GM12878 (cell line): ENCODE measurements around the gene SLC32A1. TPM values are rescaled to one million over a fixed set of nuclear protein-coding genes. Genes with fewer than 3 reads are reported as not detected.

Source experiments
- ATAC-seq: fragments of 200-7000 bp; cut with Tn5 transposase; 3 replicates; pipeline ENCODE4 v1.9.1; 2020; ENCODE audit warnings: mild to moderate bottlenecking, moderate library complexity
- BruUV-seq: library from RNA; stranded (reverse); fragments of 400-500 nt; replicated peaks from 2 replicates; lab custom pipeline; 2021; lab: Mats Ljungman, UMichigan
- CTCF ChIA-PET: fragments of 300-600 bp; sonication (Branson Sonifier 250); formaldehyde crosslinking; extraction: SDS; loops from one replicate; lab custom pipeline; 2021; ENCODE audit warnings: inconsistent platforms; lab: Yijun Ruan, JAX
- POLR2A ChIA-PET: fragments of 350-600 bp; formaldehyde crosslinking; extraction: SDS; loops from one replicate; lab custom pipeline; 2021; ENCODE audit warnings: inconsistent platforms; lab: Charles Lee
- RAD21 ChIA-PET: fragments of 300-600 bp; sonication (Branson Sonifier 250); formaldehyde crosslinking; loops from one replicate; lab custom pipeline; 2023; ENCODE audit warnings: antibody characterized with exemption; ENCODE audit not compliant: unreplicated experiment; lab: Charles Lee
- SMC1A ChIA-PET: fragments of 300-600 bp; sonication (Branson Sonifier 250); formaldehyde crosslinking; loops from one replicate; lab custom pipeline; 2023; ENCODE audit not compliant: unreplicated experiment, uncharacterized antibody; lab: Charles Lee
- DNase-seq: peaks from one replicate; pipeline ENCODE4 v3.0.0-alpha.2; 2011; ENCODE audit warnings: low read depth, low spot score
- FAIRE-seq: peaks from 3 replicates; lab custom pipeline; 2011; peaks lifted over from hg19 to GRCh38; lab: Jason Lieb, UNC
- H2AFZ ChIP-seq: 2 replicates; pipeline ENCODE4 v1.6.0; 2011; ENCODE audit warnings: low read depth, low read length, control low read depth; ENCODE audit not compliant: control insufficient read depth
- H3K27ac ChIP-seq: 2 replicates; pipeline ENCODE4 v1.5.1; 2011; ENCODE audit warnings: control low read depth; ENCODE audit not compliant: control insufficient read depth, insufficient read depth
- H3K27me3 ChIP-seq, 2 experiments: replicated peaks in 1 of 2; 2 replicates each; pipeline versions ENCODE4 v1.6.0 to v1.6.1; 2011; ENCODE audit warnings: low read length in 1 of 2; ENCODE audit not compliant: control insufficient read depth in 2 of 2, insufficient read depth in 2 of 2
- H3K36me3 ChIP-seq, 2 experiments: 2 replicates each; pipeline ENCODE4 v1.5.1; 2011; ENCODE audit warnings: low read length in 1 of 2; ENCODE audit not compliant: control insufficient read depth in 2 of 2, insufficient read depth in 2 of 2
- H3K4me1 ChIP-seq: 2 replicates; pipeline ENCODE4 v1.6.1; 2011; ENCODE audit warnings: mild to moderate bottlenecking, low read length, moderate library complexity, mixed read lengths; ENCODE audit not compliant: control insufficient read depth, insufficient read depth
- H3K4me2 ChIP-seq: 2 replicates; pipeline ENCODE4 v1.6.0; 2011; ENCODE audit warnings: control low read depth; ENCODE audit not compliant: control insufficient read depth, insufficient read depth
- H3K4me3 ChIP-seq: fragments of 200-600 bp; sonication (generic); 2 replicates; pipeline ENCODE4 v1.5.1; 2016
- H3K79me2 ChIP-seq: 2 replicates; pipeline ENCODE4 v1.6.0; 2011; ENCODE audit warnings: low read length; ENCODE audit not compliant: control insufficient read depth, insufficient read depth
- H3K9ac ChIP-seq: 2 replicates; pipeline ENCODE4 v1.8.0; 2011; ENCODE audit warnings: low read length, control low read depth, mixed read lengths; ENCODE audit not compliant: control insufficient read depth, insufficient read depth
- H3K9me3 ChIP-seq: replicated peaks from 3 replicates; pipeline ENCODE4 v1.5.1; 2011; ENCODE audit warnings: mild to moderate bottlenecking, low read length; ENCODE audit not compliant: control insufficient read depth, insufficient read depth
- H4K20me1 ChIP-seq: 2 replicates; pipeline ENCODE4 v1.6.0; 2011; ENCODE audit not compliant: control insufficient read depth, insufficient read depth
- LARP7 ChIP-seq: fragments of 450-650 bp; IDR thresholded peaks from 2 replicates; pipeline ENCODE4 v1.6.1; 2017; ENCODE audit warnings: mild to moderate bottlenecking
- MEF2A ChIP-seq: IDR thresholded peaks from 2 replicates; pipeline ENCODE4 v1.6.1; 2011; ENCODE audit warnings: low read depth, mild to moderate bottlenecking, low read length, moderate library complexity; ENCODE audit not compliant: insufficient read depth
- NBN ChIP-seq: fragments of 450-650 bp; IDR thresholded peaks from 2 replicates; pipeline ENCODE4 v1.6.1; 2016
- NFXL1 ChIP-seq: fragments of 450-650 bp; IDR thresholded peaks from 2 replicates; pipeline ENCODE4 v1.6.1; 2017; ENCODE audit warnings: antibody characterized with exemption, mild to moderate bottlenecking, borderline replicate concordance
- NRF1 ChIP-seq: conservative IDR thresholded peaks from 2 replicates; pipeline ENCODE4 v1.6.1; 2011; ENCODE audit warnings: mild to moderate bottlenecking, low read depth, low read length, improper control_type of control experiment
- PAX5 ChIP-seq: IDR thresholded peaks from 2 replicates; pipeline ENCODE4 v1.6.1; 2011; ENCODE audit warnings: low read depth, low read length, borderline replicate concordance
- RUNX3 ChIP-seq: IDR thresholded peaks from 2 replicates; pipeline ENCODE4 v1.6.1; 2012; ENCODE audit warnings: low read length, inconsistent platforms
- SRF ChIP-seq, 2 experiments: IDR thresholded peaks; 2 replicates each; pipeline ENCODE4 v1.6.1; 2011; ENCODE audit warnings: low read depth in 2 of 2, low read length in 2 of 2, mild to moderate bottlenecking in 1 of 2, moderate library complexity in 1 of 2
- TAF1 ChIP-seq: IDR thresholded peaks from 2 replicates; pipeline ENCODE4 v1.6.1; 2011; ENCODE audit warnings: mild to moderate bottlenecking, low read depth, low read length, borderline replicate concordance
- TARDBP ChIP-seq: IDR thresholded peaks from 2 replicates; pipeline ENCODE4 v1.6.1; 2016; ENCODE audit warnings: borderline replicate concordance
- TBL1XR1 ChIP-seq: IDR thresholded peaks from 2 replicates; pipeline ENCODE4 v1.6.1; 2012; ENCODE audit warnings: low read depth, low read length, improper control_type of control experiment
- WGBS: methylation state at CpG from one replicate; pipeline ENCODE4 v1.1.6; 2016; ENCODE audit warnings: low lambda C conversion rate; ENCODE audit not compliant: insufficient replicate concordance, insufficient coverage; ENCODE audit errors: missing lambda C conversion rate; 5-methylcytosine and 5-hydroxymethylcytosine counted together
- in situ Hi-C: fragments of 300-500 bp; cut with MboI; formaldehyde crosslinking; loops from 9 replicates; pipeline ENCODE4 v1.14.3; 2018; ENCODE audit warnings: mixed read lengths
- intact Hi-C: fragments of 100-400 bp; cut with micrococcal nuclease; formaldehyde crosslinking; loops from one replicate; pipeline ENCODE4 v1.14.2; 2022; ENCODE audit not compliant: unreplicated experiment
- polyA plus RNA-seq, 11 experiments: library from polyadenylated mRNA; depleted of rRNA in 4 of 11; unstranded in 6 of 11; stranded (reverse) in 5 of 11; fragments of >200 nt; fragmentation: Nextera tagmentation in 4 of 11; fragmentation: Illumina TruSeq in 1 of 11; extraction: Ambion mirVana in 4 of 11; extraction: Trizol in 1 of 11; gene quantifications; 1 replicate in 1 of 11; 2 replicates in 10 of 11; pipeline versions ENCODE4 v1.2.1 to v1.2.3, GENCODE V29; 2011 to 2016; ENCODE audit warnings: inconsistent platforms in 2 of 11, missing spikeins in 2 of 11, low read depth in 1 of 11
- total RNA-seq, 4 experiments: library from RNA; depleted of rRNA in 3 of 4; stranded (reverse); fragments of >200 nt in 3 of 4; fragmentation: Illumina TruSeq in 1 of 4; extraction: Trizol in 1 of 4; gene quantifications; 2 replicates each; pipeline versions ENCODE4 v1.2.1 to v1.2.3, GENCODE V29; 2013 to 2021
- TF ChIP-seq, protein P1 (sequence below): IDR thresholded peaks from 2 replicates; pipeline ENCODE4 v1.6.1; 2011; ENCODE audit warnings: low read depth, low read length, improper control_type of control experiment, borderline replicate concordance
- TF ChIP-seq, protein P2 (sequence below): IDR thresholded peaks from 2 replicates; pipeline ENCODE4 v1.6.1; 2012; ENCODE audit warnings: low read depth, low read length, improper control_type of control experiment
- TF ChIP-seq, protein P3 (sequence below): IDR thresholded peaks from 2 replicates; pipeline ENCODE4 v1.6.1; 2011; ENCODE audit warnings: low read depth, mild to moderate bottlenecking, low read length, moderate library complexity, borderline replicate concordance; ENCODE audit errors: extremely low read depth

Gene SLC32A1
- total and polyA plus RNA-seq, 10 of the 15 experiments (the other 5 are each of a cell fraction or from before 2014, with no cell fraction given), result not detected

DNA sequence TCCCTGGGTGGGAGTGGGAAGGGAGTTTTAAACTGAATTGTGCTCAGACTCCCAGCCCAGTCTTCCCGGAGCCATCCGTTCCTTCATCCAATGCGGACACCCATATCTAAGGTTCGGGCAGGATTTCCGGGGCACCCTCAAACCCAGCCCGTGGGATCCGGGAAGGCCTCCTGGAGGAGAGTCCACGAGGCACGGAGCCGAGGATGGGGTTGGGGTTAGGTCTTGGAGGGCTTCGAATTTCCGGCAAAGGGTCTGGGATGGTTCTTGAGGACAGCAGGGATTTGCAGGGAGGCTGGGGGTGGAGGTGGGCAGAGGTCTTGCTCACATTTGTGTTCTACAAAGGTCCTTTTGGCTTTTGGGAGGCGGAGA, 49.5 kb upstream of the SLC32A1 start:
- no peak for TF ChIP-seq NBN
- TF ChIP-seq TAF1, result no peak
- no peak for TF ChIP-seq LARP7
- no peak for TF ChIP-seq RUNX3
- TF ChIP-seq TARDBP, result no peak
- TF ChIP-seq SRF (IDR thresholded peaks at IDR 0.05; ENCODE audit: low read depth in 2 of 2, low read length in 2 of 2), result no peak
- TF ChIP-seq, protein P1, sequence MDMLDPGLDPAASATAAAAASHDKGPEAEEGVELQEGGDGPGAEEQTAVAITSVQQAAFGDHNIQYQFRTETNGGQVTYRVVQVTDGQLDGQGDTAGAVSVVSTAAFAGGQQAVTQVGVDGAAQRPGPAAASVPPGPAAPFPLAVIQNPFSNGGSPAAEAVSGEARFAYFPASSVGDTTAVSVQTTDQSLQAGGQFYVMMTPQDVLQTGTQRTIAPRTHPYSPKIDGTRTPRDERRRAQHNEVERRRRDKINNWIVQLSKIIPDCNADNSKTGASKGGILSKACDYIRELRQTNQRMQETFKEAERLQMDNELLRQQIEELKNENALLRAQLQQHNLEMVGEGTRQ, result no peak
- Histone ChIP-seq H3K9ac (no peak overlapping the region), H3K36me3 (no peaks in the 10 kb centered on the region), H4K20me1 (no peaks in the 10 kb centered on the region), H3K4me2 (no peak overlapping the region), H3K79me2 (no peaks in the 10 kb centered on the region), H3K4me1 (peaks cover 4% of the 10 kb centered on the region; the same call in 1 of the 2 replicates), H2AFZ (no peak overlapping the region), H3K27ac (no peak overlapping the region), H3K4me3 (no peak overlapping the region), H3K27me3 (peaks cover 2 to 8% of the 10 kb centered on the region in 2 experiments; a peak in 3 of 4 replicates), H3K9me3 (no peaks in the 10 kb centered on the region; the same call in 2 of the 3 replicates)
- CTCF ChIA-PET, result no interaction called here
- BruUV-seq, result no TSS peak
- SMC1A ChIA-PET, result no interaction called here
- 50% methylated on average over 13 of the region's 13 CpGs for WGBS
- RAD21 ChIA-PET, result no interaction called here
- in situ Hi-C loops, result no loop called here
- DNase-seq (no peak), ATAC-seq (no peak), FAIRE-seq (no peak)
- intact Hi-C loops, result no loop called here
- POLR2A ChIA-PET, result no interaction called here

DNA sequence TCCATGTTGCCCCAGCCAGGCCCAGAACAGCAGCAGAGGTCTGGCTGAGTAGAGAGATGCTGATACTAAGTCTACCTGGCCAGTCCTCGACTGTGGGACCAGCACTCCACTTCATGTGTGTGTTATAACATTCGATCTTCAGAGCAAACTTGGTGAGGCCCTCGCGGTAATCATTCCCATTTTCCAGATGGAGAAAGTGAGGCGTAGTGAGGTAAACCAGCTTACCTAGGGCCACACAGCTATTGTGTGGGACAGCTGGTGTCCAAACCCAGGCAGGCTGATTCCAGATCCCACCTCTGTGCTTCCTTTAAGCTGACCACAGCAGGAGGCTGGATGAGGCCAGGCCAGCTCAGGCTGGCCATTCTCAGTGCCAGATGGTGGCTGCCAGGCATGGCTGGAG, 47.7 kb upstream of the SLC32A1 start:
- POLR2A ChIA-PET, result no interaction called here
- no peak overlapping the region for H3K4me2 ChIP-seq
- H3K36me3 ChIP-seq, result no peaks in the 10 kb centered on the region
- DNase-seq (no peak), ATAC-seq (no peak), FAIRE-seq (no peak)
- H3K9ac ChIP-seq, result no peak overlapping the region
- no peaks in the 10 kb centered on the region for H4K20me1 ChIP-seq
- 49% methylated on average over 5 of the region's 5 CpGs for WGBS
- no peaks in the 10 kb centered on the region; the same call in 2 of the 3 replicates for H3K9me3 ChIP-seq
- intact Hi-C loops, result no loop called here
- RAD21 ChIA-PET, result no interaction called here
- no peak overlapping the region for H2AFZ ChIP-seq
- in situ Hi-C loops, result no loop called here
- no peak overlapping the region for H3K4me3 ChIP-seq
- H3K4me1 ChIP-seq, result peaks cover 4% of the 10 kb centered on the region; the same call in 1 of the 2 replicates
- peaks cover 2 to 8% of the 10 kb centered on the region in 2 experiments; a peak in 3 of 4 replicates for H3K27me3 ChIP-seq
- CTCF ChIA-PET, result no interaction called here
- SMC1A ChIA-PET, result no interaction called here
- H3K27ac ChIP-seq, result no peak overlapping the region
- BruUV-seq, result no TSS peak
- H3K79me2 ChIP-seq, result no peaks in the 10 kb centered on the region
- no peak for TF ChIP-seq PAX5
- TF ChIP-seq, protein P2, sequence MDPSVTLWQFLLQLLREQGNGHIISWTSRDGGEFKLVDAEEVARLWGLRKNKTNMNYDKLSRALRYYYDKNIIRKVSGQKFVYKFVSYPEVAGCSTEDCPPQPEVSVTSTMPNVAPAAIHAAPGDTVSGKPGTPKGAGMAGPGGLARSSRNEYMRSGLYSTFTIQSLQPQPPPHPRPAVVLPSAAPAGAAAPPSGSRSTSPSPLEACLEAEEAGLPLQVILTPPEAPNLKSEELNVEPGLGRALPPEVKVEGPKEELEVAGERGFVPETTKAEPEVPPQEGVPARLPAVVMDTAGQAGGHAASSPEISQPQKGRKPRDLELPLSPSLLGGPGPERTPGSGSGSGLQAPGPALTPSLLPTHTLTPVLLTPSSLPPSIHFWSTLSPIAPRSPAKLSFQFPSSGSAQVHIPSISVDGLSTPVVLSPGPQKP, result no peak
- TF ChIP-seq TBL1XR1, result no peak
- TF ChIP-seq MEF2A, result no peak
- TF ChIP-seq, protein P3, sequence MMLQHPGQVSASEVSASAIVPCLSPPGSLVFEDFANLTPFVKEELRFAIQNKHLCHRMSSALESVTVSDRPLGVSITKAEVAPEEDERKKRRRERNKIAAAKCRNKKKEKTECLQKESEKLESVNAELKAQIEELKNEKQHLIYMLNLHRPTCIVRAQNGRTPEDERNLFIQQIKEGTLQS, result no peak
- TF ChIP-seq NFXL1, result no peak
- no peak for TF ChIP-seq NRF1
